Measurements from ENCODE around the gene LAD1. TPM values are rescaled to one million over a fixed set of nuclear protein-coding genes. Genes with fewer than 3 reads are reported as not detected.

Gene LAD1
- total and polyA plus RNA-seq, 4 donors = 17.8 to 63.8 (median 38.7) TPM

- no peaks in the 10 kb centered on the region for H3K9me3 ChIP-seq (ENCODE audit: control insufficient read depth in 4 of 4, insufficient read depth in 3 of 4, low read length in 3 of 4)
- DNase-seq (peak; percentile 40 to 69 (median 58)), ATAC-seq (ENCODE audit: insufficient read depth, low FRiP score) (peak; percentile 54)
- peaks cover 0 to 31% (median 12%) of the 10 kb centered on the region in 5 donors for H3K4me1 ChIP-seq (ENCODE audit: control insufficient read depth in 5 of 5, insufficient read depth in 5 of 5, low read length in 5 of 5)
- H3K36me3 ChIP-seq (ENCODE audit: control insufficient read depth in 4 of 4, insufficient read depth in 4 of 4, low read length in 4 of 4) = no peaks in the 10 kb centered on the region
- H3K27ac ChIP-seq (ENCODE audit: low read depth in 1 of 2, low read length in 1 of 2) = peak overlapping the region in 1 of 2 donors; percentile 27
- peaks cover 0 to 19% (median 16%) of the 10 kb centered on the region in 3 donors for H3K27me3 ChIP-seq (ENCODE audit: control insufficient read depth in 3 of 3, insufficient read depth in 3 of 3, low read length in 2 of 3)
- H3K4me3 ChIP-seq = peak overlapping the region; percentile 9
- TF ChIP-seq CTCF (IDR thresholded peaks at IDR 0.05; ENCODE audit: control extremely low read depth, extremely low read depth) = no peak
- H3K9ac ChIP-seq (ENCODE audit: insufficient read depth in 1 of 2, low read length in 2 of 2) = no peak overlapping the region
- 6 to 7% methylated on average over 43 to 62 of the region's 62 CpGs for WGBS, 2 donors
Measured at GRCh38 chr1:201399352-201400126, 415 bp upstream of the LAD1 start.

- H3K27ac ChIP-seq (ENCODE audit: low read depth in 1 of 2, low read length in 1 of 2) = peak overlapping the region in 1 of 2 donors; percentile 43
- DNase-seq (no peak), ATAC-seq (ENCODE audit: insufficient read depth, low FRiP score) (no peak)
- peaks cover 0 to 19% (median 16%) of the 10 kb centered on the region in 3 donors for H3K27me3 ChIP-seq (ENCODE audit: control insufficient read depth in 3 of 3, insufficient read depth in 3 of 3, low read length in 2 of 3)
- WGBS, 2 donors = 88 to 91% methylated on average over 2 of the region's 2 CpGs
- TF ChIP-seq CTCF (IDR thresholded peaks at IDR 0.05; ENCODE audit: control extremely low read depth, extremely low read depth) = no peak
- H3K9me3 ChIP-seq (ENCODE audit: control insufficient read depth in 4 of 4, insufficient read depth in 3 of 4, low read length in 3 of 4) = no peaks in the 10 kb centered on the region
- H3K9ac ChIP-seq (ENCODE audit: insufficient read depth in 1 of 2, low read length in 2 of 2) = no peak overlapping the region
- no peak overlapping the region for H3K4me3 ChIP-seq
- no peaks in the 10 kb centered on the region for H3K36me3 ChIP-seq (ENCODE audit: control insufficient read depth in 4 of 4, insufficient read depth in 4 of 4, low read length in 4 of 4)
- H3K4me1 ChIP-seq (ENCODE audit: control insufficient read depth in 5 of 5, insufficient read depth in 5 of 5, low read length in 5 of 5) = peaks cover 0 to 34% (median 10%) of the 10 kb centered on the region in 5 donors
Measured at GRCh38 chr1:201397675-201398074, 1.4 kb downstream of the LAD1 start.

- ATAC-seq (ENCODE audit: insufficient read depth, low FRiP score) (peak; percentile 58), DNase-seq (no peak)
- H3K36me3 ChIP-seq (ENCODE audit: control insufficient read depth in 4 of 4, insufficient read depth in 4 of 4, low read length in 4 of 4) = no peaks in the 10 kb centered on the region
- WGBS, 2 donors = 77 to 78% methylated on average over 10 of the region's 10 CpGs
- peaks cover 0 to 19% (median 16%) of the 10 kb centered on the region in 3 donors for H3K27me3 ChIP-seq (ENCODE audit: control insufficient read depth in 3 of 3, insufficient read depth in 3 of 3, low read length in 2 of 3)
- H3K27ac ChIP-seq (ENCODE audit: low read depth in 1 of 2, low read length in 1 of 2) = peak overlapping the region in 1 of 2 donors; percentile 12
- H3K9me3 ChIP-seq (ENCODE audit: control insufficient read depth in 4 of 4, insufficient read depth in 3 of 4, low read length in 3 of 4) = no peaks in the 10 kb centered on the region
- peaks cover 0 to 34% (median 10%) of the 10 kb centered on the region in 5 donors for H3K4me1 ChIP-seq (ENCODE audit: control insufficient read depth in 5 of 5, insufficient read depth in 5 of 5, low read length in 5 of 5)
- no peak overlapping the region for H3K4me3 ChIP-seq
- TF ChIP-seq CTCF (IDR thresholded peaks at IDR 0.05; ENCODE audit: control extremely low read depth, extremely low read depth) = no peak
- H3K9ac ChIP-seq (ENCODE audit: insufficient read depth in 1 of 2, low read length in 2 of 2) = no peak overlapping the region
Measured at GRCh38 chr1:201396861-201397464, 2.2 kb downstream of the LAD1 start.
